ENCODE results near the gene COX6B2.

COX6B2 gene

GRCh38 chr19:55373993-55374757 lies 19.7 kb upstream of the COX6B2 start (continued):
- TF ChIP-seq, protein P1, sequence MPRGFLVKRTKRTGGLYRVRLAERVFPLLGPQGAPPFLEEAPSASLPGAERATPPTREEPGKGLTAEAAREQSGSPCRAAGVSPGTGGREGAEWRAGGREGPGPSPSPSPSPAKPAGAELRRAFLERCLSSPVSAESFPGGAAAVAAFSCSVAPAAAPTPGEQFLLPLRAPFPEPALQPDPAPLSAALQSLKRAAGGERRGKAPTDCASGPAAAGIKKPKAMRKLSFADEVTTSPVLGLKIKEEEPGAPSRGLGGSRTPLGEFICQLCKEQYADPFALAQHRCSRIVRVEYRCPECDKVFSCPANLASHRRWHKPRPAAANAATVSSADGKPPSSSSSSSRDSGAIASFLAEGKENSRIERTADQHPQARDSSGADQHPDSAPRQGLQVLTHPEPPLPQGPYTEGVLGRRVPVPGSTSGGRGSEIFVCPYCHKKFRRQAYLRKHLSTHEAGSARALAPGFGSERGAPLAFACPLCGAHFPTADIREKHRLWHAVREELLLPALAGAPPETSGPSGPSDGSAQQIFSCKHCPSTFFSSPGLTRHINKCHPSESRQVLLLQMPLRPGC (tag by site-specific recombination; IDR thresholded peaks at IDR 0.05) = no peak
- TF ChIP-seq, protein P2, sequence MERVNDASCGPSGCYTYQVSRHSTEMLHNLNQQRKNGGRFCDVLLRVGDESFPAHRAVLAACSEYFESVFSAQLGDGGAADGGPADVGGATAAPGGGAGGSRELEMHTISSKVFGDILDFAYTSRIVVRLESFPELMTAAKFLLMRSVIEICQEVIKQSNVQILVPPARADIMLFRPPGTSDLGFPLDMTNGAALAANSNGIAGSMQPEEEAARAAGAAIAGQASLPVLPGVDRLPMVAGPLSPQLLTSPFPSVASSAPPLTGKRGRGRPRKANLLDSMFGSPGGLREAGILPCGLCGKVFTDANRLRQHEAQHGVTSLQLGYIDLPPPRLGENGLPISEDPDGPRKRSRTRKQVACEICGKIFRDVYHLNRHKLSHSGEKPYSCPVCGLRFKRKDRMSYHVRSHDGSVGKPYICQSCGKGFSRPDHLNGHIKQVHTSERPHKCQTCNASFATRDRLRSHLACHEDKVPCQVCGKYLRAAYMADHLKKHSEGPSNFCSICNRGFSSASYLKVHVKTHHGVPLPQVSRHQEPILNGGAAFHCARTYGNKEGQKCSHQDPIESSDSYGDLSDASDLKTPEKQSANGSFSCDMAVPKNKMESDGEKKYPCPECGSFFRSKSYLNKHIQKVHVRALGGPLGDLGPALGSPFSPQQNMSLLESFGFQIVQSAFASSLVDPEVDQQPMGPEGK (tag by site-specific recombination; IDR thresholded peaks at IDR 0.05) = peak; percentile 33; the same call in 1 of the 2 replicates
- TF ChIP-seq ZNF555 (tag by site-specific recombination; conservative IDR thresholded peaks at IDR 0.05) (no peak), GLIS1 (tag by site-specific recombination; IDR thresholded peaks at IDR 0.05) (peak; percentile 95), ZNF221 (tag by site-specific recombination; IDR thresholded peaks at IDR 0.05; ENCODE audit: borderline replicate concordance) (no peak), ZNF324 (tag by site-specific recombination; IDR thresholded peaks at IDR 0.05) (no peak), ZNF140 (tag by site-specific recombination; IDR thresholded peaks at IDR 0.05) (no peak), ZBTB17 (tag by site-specific recombination; IDR thresholded peaks at IDR 0.05) (0 out of 2 replicates have a peak, but pooled peaks have one; percentile 34), ZNF776 (tag by site-specific recombination; IDR thresholded peaks at IDR 0.05; ENCODE audit: borderline replicate concordance) (no peak), REPIN1 (tag by site-specific recombination; IDR thresholded peaks at IDR 0.05; ENCODE audit: low read depth) (no peak), TCF7L2 (IDR thresholded peaks at IDR 0.05; ENCODE audit: borderline replicate concordance, low read depth, low read length) (no peak), ZNF302 (tag by site-specific recombination; IDR thresholded peaks at IDR 0.05; ENCODE audit: low read depth) (no peak)

DNA sequence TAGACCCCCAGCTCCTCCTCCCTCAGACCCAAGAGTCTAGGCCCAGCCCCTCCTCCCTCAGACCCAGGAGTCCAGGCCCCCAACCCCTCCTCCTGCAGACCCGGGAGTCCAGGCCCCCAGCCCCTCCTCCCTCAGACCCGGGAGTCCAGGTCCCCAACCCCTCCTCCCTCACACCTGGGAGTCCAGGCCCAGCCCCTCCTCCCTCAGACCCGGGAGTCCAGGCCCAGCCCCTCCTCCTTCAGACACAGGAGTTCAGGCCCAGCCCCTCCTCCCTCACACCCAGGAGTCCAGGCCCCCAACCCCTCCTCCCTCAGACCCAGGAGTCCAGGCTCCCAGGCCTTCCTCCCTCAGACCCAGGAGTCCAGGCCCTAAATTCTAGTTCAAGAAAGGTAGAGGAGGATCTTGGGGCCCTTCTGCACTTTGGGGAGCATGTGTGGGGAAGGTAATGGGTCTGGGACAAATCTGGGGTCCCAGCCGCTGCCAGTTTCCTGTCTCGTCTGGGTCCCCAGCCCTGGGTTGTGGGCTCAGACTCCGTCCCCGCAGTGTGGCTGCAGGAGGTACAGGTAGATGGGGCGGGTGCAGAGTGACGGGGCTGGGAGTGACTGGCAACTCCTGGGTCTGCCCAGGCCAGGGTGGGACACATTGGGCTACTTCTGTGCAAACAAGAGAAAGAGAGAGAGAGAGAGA lies 18.9 kb upstream of the COX6B2 start:
- H3K36me3 ChIP-seq (ENCODE audit: control insufficient read depth in 2 of 2, insufficient read depth in 1 of 2, low read length in 2 of 2) = no peaks in the 10 kb centered on the region
- H3K4me1 ChIP-seq (ENCODE audit: control insufficient read depth, insufficient read depth, low read length) = peaks cover 5% of the 10 kb centered on the region; the same call in 1 of the 2 replicates
- CTCF ChIA-PET = interaction anchor here (0.9 to 1.4 kb wide), 3 partner anchors 34 to 260 kb away, joined by 3 to 10 read pairs (median 5); partner anchors contain the start of gene KMT5C
- no peak overlapping the region for H3K4me3 ChIP-seq (ENCODE audit: low read depth, low read length)
- H3K9me3 ChIP-seq (ENCODE audit: control insufficient read depth, insufficient read depth, low read depth, low read length) = no peaks in the 10 kb centered on the region
- no peak overlapping the region for H3K27ac ChIP-seq (ENCODE audit: extremely low read depth, low read depth, low read length)
- TF ChIP-seq HIC1 (tag by site-specific recombination; IDR thresholded peaks at IDR 0.05) = peak; percentile 40; the same call in 1 of the 2 replicates
- no peak for TF ChIP-seq OSR2 (tag by site-specific recombination; IDR thresholded peaks at IDR 0.05)
- TF ChIP-seq KLF1 (tag by site-specific recombination; IDR thresholded peaks at IDR 0.05) = peak; percentile 26; the same call in 1 of the 2 replicates
- TF ChIP-seq ZNF596 (tag by site-specific recombination; IDR thresholded peaks at IDR 0.05) = no peak
- TF ChIP-seq ZNF24 (tag by site-specific recombination; IDR thresholded peaks at IDR 0.05) = no peak
- no peak for TF ChIP-seq ZNF354C (tag by site-specific recombination; IDR thresholded peaks at IDR 0.05; ENCODE audit: borderline replicate concordance, low read depth)
- TF ChIP-seq ZNF776 (tag by site-specific recombination; IDR thresholded peaks at IDR 0.05; ENCODE audit: borderline replicate concordance) = no peak
- TF ChIP-seq ZNF558 (tag by site-specific recombination; IDR thresholded peaks at IDR 0.05) = no peak
- TF ChIP-seq SP2 (tag by site-specific recombination; IDR thresholded peaks at IDR 0.05) = peak; percentile 38; the same call in 1 of the 2 replicates
- no peak for TF ChIP-seq PBX3 (CRISPR knock-in tag; IDR thresholded peaks at IDR 0.05)
- no peak for TF ChIP-seq ZNF701 (tag by site-specific recombination; IDR thresholded peaks at IDR 0.05)
- POLR2A ChIA-PET = interaction anchor here (0.8 to 1.8 kb wide), 9 partner anchors 9 to 114 kb away, joined by 3 to 12 read pairs (median 4); partner anchors contain the start of genes HSPBP1, KMT5C, PPP6R1 and TMEM238

Measured in HEK293 (cell line).